HepG2 (cell line): Measurements from ENCODE around the gene HSPB9. TPM values are rescaled to one million over a fixed set of nuclear protein-coding genes. Genes with fewer than 3 reads are reported as not detected.

Source experiments
- ATF7 ChIP-seq, 2 experiments: fragments of 450-650 bp in 1 of 2; sonication (generic) in 1 of 2; formaldehyde crosslinking in 1 of 2; IDR thresholded peaks; 2 replicates each; pipeline versions ENCODE4 v1.4.0 to v1.6.1; 2016 to 2020; ENCODE audit warnings: antibody characterized with exemption in 1 of 2, mild to moderate bottlenecking in 1 of 2, missing genetic modification reagents in 1 of 2
- BRD4 ChIP-seq: sonication (generic); formaldehyde crosslinking; IDR thresholded peaks from 2 replicates; pipeline ENCODE4 v1.4.0; 2020; ENCODE audit warnings: missing genetic modification reagents
- CENPX ChIP-seq: sonication (generic); formaldehyde crosslinking; IDR thresholded peaks from 2 replicates; pipeline ENCODE4 v1.9.0; 2021; ENCODE audit warnings: mild to moderate bottlenecking, missing genetic modification reagents, moderate library complexity
- GTF3A ChIP-seq: sonication (generic); formaldehyde crosslinking; conservative IDR thresholded peaks from 2 replicates; pipeline ENCODE4 v1.4.0; 2020; ENCODE audit warnings: mild to moderate bottlenecking, missing genetic modification reagents
- HNRNPUL1 ChIP-seq: fragments of 200-400 bp; formaldehyde crosslinking; IDR thresholded peaks from 2 replicates; pipeline ENCODE4 v1.6.1; 2017; ENCODE audit warnings: low read depth, mild to moderate bottlenecking, low read length, moderate library complexity
- NFIC ChIP-seq: IDR thresholded peaks from 2 replicates; pipeline ENCODE4 v1.6.1; 2012; ENCODE audit warnings: mild to moderate bottlenecking, low read length, inconsistent platforms
- NFYB ChIP-seq: sonication (generic); formaldehyde crosslinking; IDR thresholded peaks from 2 replicates; pipeline ENCODE4 v1.4.0; 2020; ENCODE audit warnings: missing genetic modification reagents
- RBM39 ChIP-seq: fragments of 200-400 bp; formaldehyde crosslinking; IDR thresholded peaks from one replicate; pipeline ENCODE4 v1.6.1; 2018; ENCODE audit warnings: antibody characterized with exemption, mild to moderate bottlenecking, low read depth, low read length; ENCODE audit not compliant: poor library complexity, severe bottlenecking
- REXO4 ChIP-seq: sonication (generic); formaldehyde crosslinking; IDR thresholded peaks from 2 replicates; pipeline ENCODE4 v1.8.0; 2022; ENCODE audit warnings: missing genetic modification reagents, mild to moderate bottlenecking, borderline replicate concordance
- SP5 ChIP-seq: IDR thresholded peaks from 2 replicates; pipeline ENCODE4 v1.6.1; 2016; ENCODE audit warnings: low read depth, borderline replicate concordance
- ZMYM4 ChIP-seq: sonication (generic); formaldehyde crosslinking; IDR thresholded peaks from 2 replicates; pipeline ENCODE4 v1.8.1; 2023; ENCODE audit warnings: mild to moderate bottlenecking, missing genetic modification reagents
- ZNF350 ChIP-seq: sonication (generic); formaldehyde crosslinking; IDR thresholded peaks from 2 replicates; pipeline ENCODE4 v1.4.0; 2020; ENCODE audit warnings: mild to moderate bottlenecking, low read depth, missing genetic modification reagents, borderline replicate concordance
- ZNF674 ChIP-seq: sonication (generic); formaldehyde crosslinking; IDR thresholded peaks from 2 replicates; pipeline ENCODE4 v1.5.0; 2020; ENCODE audit warnings: low read depth, mild to moderate bottlenecking, missing genetic modification reagents
- ZNF878 ChIP-seq: sonication (generic); formaldehyde crosslinking; IDR thresholded peaks from 2 replicates; pipeline ENCODE4 v1.8.1; 2023; ENCODE audit warnings: mild to moderate bottlenecking, missing genetic modification reagents, moderate library complexity
- polyA plus RNA-seq, 8 experiments: library from polyadenylated mRNA; depleted of rRNA in 3 of 8; stranded (reverse) in 7 of 8; unstranded in 1 of 8; fragments of >200 nt; fragmentation: Illumina TruSeq in 4 of 8; extraction: Trizol in 4 of 8; gene quantifications; 2 replicates each; pipeline versions ENCODE4 v1.2.1 to v1.2.3, GENCODE V29; 2011 to 2016; ENCODE audit warnings: low read depth in 4 of 8, missing spikeins in 1 of 8, mixed read lengths in 1 of 8; ENCODE audit not compliant: insufficient read depth in 1 of 8
- total RNA-seq, 5 experiments: library from RNA; depleted of rRNA; stranded (reverse); fragments of >200 nt; fragmentation: Illumina TruSeq; extraction: Trizol; gene quantifications; 2 replicates each; pipeline ENCODE4 v1.2.3, GENCODE V29; 2016; ENCODE audit warnings: low read depth in 1 of 5
- TF ChIP-seq, protein P1 (sequence below): sonication (generic); formaldehyde crosslinking; IDR thresholded peaks from 2 replicates; pipeline ENCODE4 v1.5.0; 2020; ENCODE audit warnings: mild to moderate bottlenecking, missing genetic modification reagents, borderline replicate concordance
- TF ChIP-seq, protein P2 (sequence below): sonication (generic); formaldehyde crosslinking; IDR thresholded peaks from 2 replicates; pipeline ENCODE4 v1.5.0; 2020; ENCODE audit warnings: missing genetic modification reagents
- TF ChIP-seq, protein P3 (sequence below): sonication (generic); formaldehyde crosslinking; IDR thresholded peaks from 2 replicates; pipeline ENCODE4 v1.5.0; 2020; ENCODE audit warnings: mild to moderate bottlenecking, missing genetic modification reagents, moderate library complexity
- TF ChIP-seq, protein P4 (sequence below): IDR thresholded peaks from 2 replicates; pipeline ENCODE4 v1.6.1; 2016; ENCODE audit warnings: control low read depth

HSPB9 gene
- total and polyA plus RNA-seq, 2 of the 13 experiments (the other 11 are each of a cell fraction or from before 2014, with no cell fraction given) = 0.05 to 0.24 TPM

DNA sequence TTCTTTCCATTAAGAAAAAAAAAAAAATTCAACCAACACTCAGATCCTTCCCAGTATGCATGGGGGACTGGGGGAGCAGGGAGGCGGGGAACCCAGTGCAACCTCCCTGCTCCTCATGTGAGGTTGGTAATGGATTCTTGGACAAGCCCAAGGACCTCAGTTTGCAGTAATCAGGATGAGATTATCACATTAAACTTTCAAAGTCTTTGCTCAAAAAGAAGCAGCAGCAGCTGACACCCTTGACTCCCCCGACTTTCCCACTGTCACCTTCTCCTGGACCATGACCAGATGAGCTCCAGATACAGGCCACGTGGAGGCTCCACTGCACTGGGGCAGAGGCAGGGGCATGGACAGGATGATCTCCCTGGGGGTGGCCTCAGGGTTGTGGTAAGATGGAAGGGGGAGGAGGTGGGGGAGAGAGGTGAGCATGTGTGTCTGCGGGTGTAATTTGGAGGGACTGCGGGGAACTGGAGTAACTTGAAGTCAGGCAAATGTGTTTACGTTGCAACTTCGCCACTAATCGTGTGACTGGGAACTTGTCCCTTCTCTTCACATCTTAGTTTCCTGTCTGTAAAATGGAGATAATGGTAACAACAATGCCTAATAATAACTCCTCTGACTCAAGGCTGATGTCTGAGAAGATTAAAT is 44.1 kb upstream of the HSPB9 start (continued):
- TF ChIP-seq, protein P1, sequence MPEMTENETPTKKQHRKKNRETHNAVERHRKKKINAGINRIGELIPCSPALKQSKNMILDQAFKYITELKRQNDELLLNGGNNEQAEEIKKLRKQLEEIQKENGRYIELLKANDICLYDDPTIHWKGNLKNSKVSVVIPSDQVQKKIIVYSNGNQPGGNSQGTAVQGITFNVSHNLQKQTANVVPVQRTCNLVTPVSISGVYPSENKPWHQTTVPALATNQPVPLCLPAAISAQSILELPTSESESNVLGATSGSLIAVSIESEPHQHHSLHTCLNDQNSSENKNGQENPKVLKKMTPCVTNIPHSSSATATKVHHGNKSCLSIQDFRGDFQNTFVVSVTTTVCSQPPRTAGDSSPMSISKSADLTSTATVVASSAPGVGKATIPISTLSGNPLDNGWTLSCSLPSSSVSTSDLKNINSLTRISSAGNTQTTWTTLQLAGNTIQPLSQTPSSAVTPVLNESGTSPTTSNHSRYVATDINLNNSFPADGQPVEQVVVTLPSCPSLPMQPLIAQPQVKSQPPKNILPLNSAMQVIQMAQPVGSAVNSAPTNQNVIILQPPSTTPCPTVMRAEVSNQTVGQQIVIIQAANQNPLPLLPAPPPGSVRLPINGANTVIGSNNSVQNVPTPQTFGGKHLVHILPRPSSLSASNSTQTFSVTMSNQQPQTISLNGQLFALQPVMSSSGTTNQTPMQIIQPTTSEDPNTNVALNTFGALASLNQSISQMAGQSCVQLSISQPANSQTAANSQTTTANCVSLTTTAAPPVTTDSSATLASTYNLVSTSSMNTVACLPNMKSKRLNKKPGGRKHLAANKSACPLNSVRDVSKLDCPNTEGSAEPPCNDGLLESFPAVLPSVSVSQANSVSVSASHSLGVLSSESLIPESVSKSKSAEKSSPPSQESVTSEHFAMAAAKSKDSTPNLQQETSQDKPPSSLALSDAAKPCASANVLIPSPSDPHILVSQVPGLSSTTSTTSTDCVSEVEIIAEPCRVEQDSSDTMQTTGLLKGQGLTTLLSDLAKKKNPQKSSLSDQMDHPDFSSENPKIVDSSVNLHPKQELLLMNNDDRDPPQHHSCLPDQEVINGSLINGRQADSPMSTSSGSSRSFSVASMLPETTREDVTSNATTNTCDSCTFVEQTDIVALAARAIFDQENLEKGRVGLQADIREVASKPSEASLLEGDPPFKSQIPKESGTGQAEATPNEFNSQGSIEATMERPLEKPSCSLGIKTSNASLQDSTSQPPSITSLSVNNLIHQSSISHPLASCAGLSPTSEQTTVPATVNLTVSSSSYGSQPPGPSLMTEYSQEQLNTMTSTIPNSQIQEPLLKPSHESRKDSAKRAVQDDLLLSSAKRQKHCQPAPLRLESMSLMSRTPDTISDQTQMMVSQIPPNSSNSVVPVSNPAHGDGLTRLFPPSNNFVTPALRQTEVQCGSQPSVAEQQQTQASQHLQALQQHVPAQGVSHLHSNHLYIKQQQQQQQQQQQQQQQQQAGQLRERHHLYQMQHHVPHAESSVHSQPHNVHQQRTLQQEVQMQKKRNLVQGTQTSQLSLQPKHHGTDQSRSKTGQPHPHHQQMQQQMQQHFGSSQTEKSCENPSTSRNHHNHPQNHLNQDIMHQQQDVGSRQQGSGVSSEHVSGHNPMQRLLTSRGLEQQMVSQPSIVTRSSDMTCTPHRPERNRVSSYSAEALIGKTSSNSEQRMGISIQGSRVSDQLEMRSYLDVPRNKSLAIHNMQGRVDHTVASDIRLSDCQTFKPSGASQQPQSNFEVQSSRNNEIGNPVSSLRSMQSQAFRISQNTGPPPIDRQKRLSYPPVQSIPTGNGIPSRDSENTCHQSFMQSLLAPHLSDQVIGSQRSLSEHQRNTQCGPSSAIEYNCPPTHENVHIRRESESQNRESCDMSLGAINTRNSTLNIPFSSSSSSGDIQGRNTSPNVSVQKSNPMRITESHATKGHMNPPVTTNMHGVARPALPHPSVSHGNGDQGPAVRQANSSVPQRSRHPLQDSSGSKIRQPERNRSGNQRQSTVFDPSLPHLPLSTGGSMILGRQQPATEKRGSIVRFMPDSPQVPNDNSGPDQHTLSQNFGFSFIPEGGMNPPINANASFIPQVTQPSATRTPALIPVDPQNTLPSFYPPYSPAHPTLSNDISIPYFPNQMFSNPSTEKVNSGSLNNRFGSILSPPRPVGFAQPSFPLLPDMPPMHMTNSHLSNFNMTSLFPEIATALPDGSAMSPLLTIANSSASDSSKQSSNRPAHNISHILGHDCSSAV (CRISPR knock-in tag) = no peak
- no peak for TF ChIP-seq RBM39
- TF ChIP-seq, protein P2, sequence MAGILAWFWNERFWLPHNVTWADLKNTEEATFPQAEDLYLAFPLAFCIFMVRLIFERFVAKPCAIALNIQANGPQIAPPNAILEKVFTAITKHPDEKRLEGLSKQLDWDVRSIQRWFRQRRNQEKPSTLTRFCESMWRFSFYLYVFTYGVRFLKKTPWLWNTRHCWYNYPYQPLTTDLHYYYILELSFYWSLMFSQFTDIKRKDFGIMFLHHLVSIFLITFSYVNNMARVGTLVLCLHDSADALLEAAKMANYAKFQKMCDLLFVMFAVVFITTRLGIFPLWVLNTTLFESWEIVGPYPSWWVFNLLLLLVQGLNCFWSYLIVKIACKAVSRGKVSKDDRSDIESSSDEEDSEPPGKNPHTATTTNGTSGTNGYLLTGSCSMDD (CRISPR knock-in tag) = no peak
- TF ChIP-seq, protein P3, sequence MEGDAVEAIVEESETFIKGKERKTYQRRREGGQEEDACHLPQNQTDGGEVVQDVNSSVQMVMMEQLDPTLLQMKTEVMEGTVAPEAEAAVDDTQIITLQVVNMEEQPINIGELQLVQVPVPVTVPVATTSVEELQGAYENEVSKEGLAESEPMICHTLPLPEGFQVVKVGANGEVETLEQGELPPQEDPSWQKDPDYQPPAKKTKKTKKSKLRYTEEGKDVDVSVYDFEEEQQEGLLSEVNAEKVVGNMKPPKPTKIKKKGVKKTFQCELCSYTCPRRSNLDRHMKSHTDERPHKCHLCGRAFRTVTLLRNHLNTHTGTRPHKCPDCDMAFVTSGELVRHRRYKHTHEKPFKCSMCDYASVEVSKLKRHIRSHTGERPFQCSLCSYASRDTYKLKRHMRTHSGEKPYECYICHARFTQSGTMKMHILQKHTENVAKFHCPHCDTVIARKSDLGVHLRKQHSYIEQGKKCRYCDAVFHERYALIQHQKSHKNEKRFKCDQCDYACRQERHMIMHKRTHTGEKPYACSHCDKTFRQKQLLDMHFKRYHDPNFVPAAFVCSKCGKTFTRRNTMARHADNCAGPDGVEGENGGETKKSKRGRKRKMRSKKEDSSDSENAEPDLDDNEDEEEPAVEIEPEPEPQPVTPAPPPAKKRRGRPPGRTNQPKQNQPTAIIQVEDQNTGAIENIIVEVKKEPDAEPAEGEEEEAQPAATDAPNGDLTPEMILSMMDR = peak; percentile 59
- no peak for TF ChIP-seq SP5 (CRISPR knock-in tag)
- TF ChIP-seq HNRNPUL1 = no peak
- no peak for TF ChIP-seq NFIC
- TF ChIP-seq BRD4 (CRISPR knock-in tag) = no peak
- TF ChIP-seq, protein P4, sequence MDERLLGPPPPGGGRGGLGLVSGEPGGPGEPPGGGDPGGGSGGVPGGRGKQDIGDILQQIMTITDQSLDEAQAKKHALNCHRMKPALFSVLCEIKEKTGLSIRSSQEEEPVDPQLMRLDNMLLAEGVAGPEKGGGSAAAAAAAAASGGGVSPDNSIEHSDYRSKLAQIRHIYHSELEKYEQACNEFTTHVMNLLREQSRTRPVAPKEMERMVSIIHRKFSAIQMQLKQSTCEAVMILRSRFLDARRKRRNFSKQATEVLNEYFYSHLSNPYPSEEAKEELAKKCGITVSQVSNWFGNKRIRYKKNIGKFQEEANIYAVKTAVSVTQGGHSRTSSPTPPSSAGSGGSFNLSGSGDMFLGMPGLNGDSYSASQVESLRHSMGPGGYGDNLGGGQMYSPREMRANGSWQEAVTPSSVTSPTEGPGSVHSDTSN (CRISPR knock-in tag) = no peak
- TF ChIP-seq REXO4 (CRISPR knock-in tag) = no peak
- no peak for TF ChIP-seq ZNF878 (CRISPR knock-in tag)
- no peak for TF ChIP-seq CENPX (CRISPR knock-in tag)
- TF ChIP-seq ZNF350 (CRISPR knock-in tag) = no peak
- TF ChIP-seq ZNF674 (CRISPR knock-in tag) = no peak
- no peak for TF ChIP-seq ZMYM4 (CRISPR knock-in tag)
- TF ChIP-seq ATF7 (IDR thresholded peaks at IDR 0.05) = no peak
- TF ChIP-seq ATF7 (CRISPR knock-in tag; IDR thresholded peaks at IDR 0.05) = no peak
- TF ChIP-seq GTF3A = no peak
- no peak for TF ChIP-seq NFYB
